Keratinocyte (primary cell): ENCODE results near the gene CSRP1. TPM values are rescaled to one million over a fixed set of nuclear protein-coding genes. Genes with fewer than 3 reads are reported as not detected.

Source experiments
- DNase-seq: peaks from one replicate; pipeline ENCODE4 v3.0.0-alpha.2; 2011; ENCODE audit warnings: low read depth, missing footprints, low spot score
- FAIRE-seq: peaks from 2 replicates; lab custom pipeline; 2011; peaks lifted over from hg19 to GRCh38; lab: Jason Lieb, UNC
- H2AFZ ChIP-seq: 2 replicates; pipeline ENCODE4 v1.6.0; 2012; ENCODE audit warnings: low read length, control low read depth, inconsistent platforms; ENCODE audit not compliant: control insufficient read depth
- H3K27ac ChIP-seq: 2 replicates; pipeline ENCODE4 v1.5.1; 2011; ENCODE audit warnings: low read length; ENCODE audit not compliant: control insufficient read depth, insufficient read depth
- H3K27me3 ChIP-seq: 3 replicates; pipeline ENCODE4 v1.6.0; 2011; ENCODE audit warnings: low read length; ENCODE audit not compliant: control insufficient read depth, insufficient read depth; ENCODE audit errors: extremely low read depth
- H3K36me3 ChIP-seq, 2 experiments: 2 replicates in 1 of 2; 3 replicates in 1 of 2; pipeline ENCODE4 v1.5.1; 2011; ENCODE audit warnings: low read length in 2 of 2, mild to moderate bottlenecking in 1 of 2; ENCODE audit not compliant: control insufficient read depth in 2 of 2, insufficient read depth in 2 of 2; ENCODE audit errors: extremely low read depth in 1 of 2
- H3K4me1 ChIP-seq: 3 replicates; pipeline ENCODE4 v1.5.1; 2011; ENCODE audit warnings: low read length; ENCODE audit not compliant: control insufficient read depth, insufficient read depth; ENCODE audit errors: extremely low read depth
- H3K4me2 ChIP-seq: 3 replicates; pipeline ENCODE4 v1.6.0; 2011; ENCODE audit warnings: low read depth, low read length; ENCODE audit not compliant: control insufficient read depth, insufficient read depth; ENCODE audit errors: extremely low read depth
- H3K4me3 ChIP-seq, 3 experiments: fragments of 200-600 bp in 1 of 3; sonication (generic) in 1 of 3; 2 replicates in 2 of 3; 3 replicates in 1 of 3; pipeline ENCODE4 v1.5.1; 2011 to 2016; ENCODE audit warnings: low read length in 3 of 3, mild to moderate bottlenecking in 3 of 3, control low read depth in 2 of 3, inconsistent platforms in 1 of 3, low read depth in 1 of 3, mixed read lengths in 1 of 3, mixed run types in 1 of 3, moderate library complexity in 1 of 3; ENCODE audit not compliant: control insufficient read depth in 2 of 3, insufficient read depth in 2 of 3; ENCODE audit errors: extremely low read depth in 1 of 3
- H3K79me2 ChIP-seq: 2 replicates; pipeline ENCODE4 v1.6.0; 2012; ENCODE audit warnings: low read length; ENCODE audit not compliant: control insufficient read depth, insufficient read depth
- H3K9ac ChIP-seq: 3 replicates; pipeline ENCODE4 v1.6.0; 2011; ENCODE audit warnings: low read length; ENCODE audit not compliant: control insufficient read depth, insufficient read depth; ENCODE audit errors: extremely low read depth
- H3K9me1 ChIP-seq: 3 replicates; pipeline ENCODE4 v1.6.0; 2011; ENCODE audit warnings: low read length; ENCODE audit not compliant: control insufficient read depth, insufficient read depth; ENCODE audit errors: extremely low read depth
- H3K9me3 ChIP-seq: 2 replicates; pipeline ENCODE4 v1.5.1; 2012; ENCODE audit warnings: low read depth, low read length; ENCODE audit not compliant: control insufficient read depth
- H4K20me1 ChIP-seq: 3 replicates; pipeline ENCODE4 v1.6.0; 2011; ENCODE audit warnings: low read length; ENCODE audit not compliant: control insufficient read depth, insufficient read depth; ENCODE audit errors: extremely low read depth
- EZH2 ChIP-seq: IDR thresholded peaks from one replicate; pipeline ENCODE4 v1.6.1; 2012; ENCODE audit warnings: inconsistent platforms, mild to moderate bottlenecking, low read length, moderate library complexity
- dilution Hi-C: fragments of 300-500 bp; cut with MboI; formaldehyde crosslinking; loops from one replicate; pipeline ENCODE4 v1.7.0; 2020; ENCODE audit warnings: low sequenced_read_pairs; ENCODE audit not compliant: extremely low pct_ligation_motif_present
- polyA plus RNA-seq, 5 experiments: library from polyadenylated mRNA; depleted of rRNA in 3 of 5; stranded (reverse) in 3 of 5; stranded (forward) in 1 of 5; unstranded in 1 of 5; fragments of >200 nt; gene quantifications; 1 replicate in 1 of 5; 2 replicates in 3 of 5; 3 replicates in 1 of 5; pipeline versions ENCODE4 v1.2.1 to v1.2.3, GENCODE V29; 2011 to 2012; ENCODE audit warnings: missing spikeins in 2 of 5, low read depth in 1 of 5, low replicate concordance in 1 of 5
- TF ChIP-seq, protein P1 (sequence below), 3 experiments: IDR thresholded peaks in 1 of 3; conservative IDR thresholded peaks in 1 of 3; optimal IDR thresholded peaks in 1 of 3; 2 replicates in 2 of 3; 3 replicates in 1 of 3; pipeline versions ENCODE3 to v1.5.1; 2011; ENCODE audit warnings: low read length in 3 of 3, mild to moderate bottlenecking in 3 of 3, moderate library complexity in 2 of 3, control low read depth in 1 of 3, inconsistent platforms in 1 of 3; ENCODE audit not compliant: insufficient read depth in 2 of 3; ENCODE audit errors: extremely low read depth in 1 of 3

The CSRP1 gene
- polyA plus RNA-seq, 1 donor (not counting 4 experiments of a cell fraction or from before 2014, with no cell fraction given), result 168 TPM

DNA sequence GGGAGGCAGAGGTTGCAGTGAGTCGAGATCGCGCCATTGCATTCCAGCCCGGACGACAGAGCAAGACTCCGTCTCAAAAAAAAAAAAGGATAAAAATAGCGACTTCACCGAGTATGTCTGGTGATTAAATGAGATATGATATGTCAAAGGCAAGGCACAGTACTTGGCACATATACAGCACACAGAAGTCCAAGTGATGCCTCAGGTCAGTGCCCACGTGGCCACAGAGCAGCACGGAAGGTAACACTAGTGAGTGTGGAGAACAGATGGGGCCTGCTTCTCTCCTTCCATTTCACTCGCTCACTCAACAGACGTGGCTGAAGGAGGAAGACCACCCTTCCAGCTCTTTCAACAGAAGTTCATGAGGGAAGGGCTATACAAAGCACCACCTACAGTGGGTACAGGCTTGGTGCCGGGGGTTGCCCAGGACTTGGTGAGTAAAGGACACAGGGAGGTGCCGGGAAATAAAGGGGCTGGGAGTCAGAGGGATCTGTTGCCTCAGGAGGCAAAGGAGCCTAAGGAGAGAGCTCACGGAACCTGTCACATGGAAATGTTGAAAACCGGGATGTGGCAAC lies 8.9 kb downstream of the CSRP1 start:
- no peaks in the 10 kb centered on the region for H3K27me3 ChIP-seq
- H3K9me3 ChIP-seq, result no peaks in the 10 kb centered on the region
- H3K4me1 ChIP-seq, result peaks cover 26% of the 10 kb centered on the region
- H3K4me3 ChIP-seq, result no peak overlapping the region
- H4K20me1 ChIP-seq, result peaks cover 16% of the 10 kb centered on the region
- no peak for FAIRE-seq
- no peak overlapping the region for H3K9ac ChIP-seq
- peaks cover 61% of the 10 kb centered on the region for H3K79me2 ChIP-seq
- peaks cover 3% of the 10 kb centered on the region for H3K9me1 ChIP-seq
- no peak overlapping the region for H3K27ac ChIP-seq
- H3K36me3 ChIP-seq, result peaks cover 17 to 58% of the 10 kb centered on the region in 2 experiments
- dilution Hi-C loops, result no loop called here
- TF ChIP-seq, protein P1, sequence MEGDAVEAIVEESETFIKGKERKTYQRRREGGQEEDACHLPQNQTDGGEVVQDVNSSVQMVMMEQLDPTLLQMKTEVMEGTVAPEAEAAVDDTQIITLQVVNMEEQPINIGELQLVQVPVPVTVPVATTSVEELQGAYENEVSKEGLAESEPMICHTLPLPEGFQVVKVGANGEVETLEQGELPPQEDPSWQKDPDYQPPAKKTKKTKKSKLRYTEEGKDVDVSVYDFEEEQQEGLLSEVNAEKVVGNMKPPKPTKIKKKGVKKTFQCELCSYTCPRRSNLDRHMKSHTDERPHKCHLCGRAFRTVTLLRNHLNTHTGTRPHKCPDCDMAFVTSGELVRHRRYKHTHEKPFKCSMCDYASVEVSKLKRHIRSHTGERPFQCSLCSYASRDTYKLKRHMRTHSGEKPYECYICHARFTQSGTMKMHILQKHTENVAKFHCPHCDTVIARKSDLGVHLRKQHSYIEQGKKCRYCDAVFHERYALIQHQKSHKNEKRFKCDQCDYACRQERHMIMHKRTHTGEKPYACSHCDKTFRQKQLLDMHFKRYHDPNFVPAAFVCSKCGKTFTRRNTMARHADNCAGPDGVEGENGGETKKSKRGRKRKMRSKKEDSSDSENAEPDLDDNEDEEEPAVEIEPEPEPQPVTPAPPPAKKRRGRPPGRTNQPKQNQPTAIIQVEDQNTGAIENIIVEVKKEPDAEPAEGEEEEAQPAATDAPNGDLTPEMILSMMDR (optimal IDR thresholded peaks at IDR 0.05 in 1 of 3, IDR thresholded peaks at IDR 0.05 in 1 of 3, conservative IDR thresholded peaks at IDR 0.05 in 1 of 3; ENCODE audit: extremely low read depth in 1 of 3, insufficient read depth in 2 of 3, low read length in 3 of 3), result no peak
- TF ChIP-seq EZH2, result no peak
- no peak overlapping the region for H2AFZ ChIP-seq
- DNase-seq, result no peak
- no peak overlapping the region for H3K4me2 ChIP-seq

DNA sequence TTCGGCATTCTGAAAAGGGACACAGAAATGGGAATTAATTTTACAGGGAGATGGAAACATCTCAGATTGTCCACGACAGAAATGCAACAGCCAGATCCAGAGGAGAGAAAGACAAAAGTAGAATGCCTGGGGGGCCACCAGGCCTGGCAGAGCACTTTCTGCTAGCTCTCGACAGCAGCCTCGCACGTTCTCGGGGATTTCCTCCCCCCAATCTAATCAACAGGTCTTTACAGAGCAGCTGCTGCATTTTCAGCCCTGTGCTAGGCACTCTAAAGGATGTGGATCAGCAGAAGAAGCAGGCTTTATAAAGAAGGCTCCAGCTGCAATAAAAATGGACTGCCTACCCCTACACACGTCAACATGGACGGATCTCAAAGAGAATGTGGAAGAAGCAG lies 10.6 kb downstream of the CSRP1 start:
- H3K27me3 ChIP-seq, result no peaks in the 10 kb centered on the region
- FAIRE-seq (no peak), DNase-seq (no peak)
- H3K4me3 ChIP-seq, result peak overlapping the region in 1 of 3 experiments; percentile 14
- H2AFZ ChIP-seq, result no peak overlapping the region
- H3K4me2 ChIP-seq, result peak overlapping the region; percentile 65
- peaks cover 16% of the 10 kb centered on the region for H4K20me1 ChIP-seq
- H3K4me1 ChIP-seq, result peaks cover 23% of the 10 kb centered on the region
- peak overlapping the region; percentile 33 for H3K27ac ChIP-seq
- TF ChIP-seq, protein P1 (optimal IDR thresholded peaks at IDR 0.05 in 1 of 3, IDR thresholded peaks at IDR 0.05 in 1 of 3, conservative IDR thresholded peaks at IDR 0.05 in 1 of 3; ENCODE audit: extremely low read depth in 1 of 3, insufficient read depth in 2 of 3, low read length in 3 of 3), result no peak
- no peak for TF ChIP-seq EZH2
- peaks cover 3% of the 10 kb centered on the region for H3K9me1 ChIP-seq
- no peaks in the 10 kb centered on the region for H3K9me3 ChIP-seq
- H3K36me3 ChIP-seq, result peaks cover 22 to 53% of the 10 kb centered on the region in 2 experiments
- H3K9ac ChIP-seq, result peak overlapping the region; percentile 50
- dilution Hi-C loops, result no loop called here
- H3K79me2 ChIP-seq, result peaks cover 46% of the 10 kb centered on the region
